HepG2 (cell line): ENCODE data around the gene OR2T8. TPM values are rescaled to one million over a fixed set of nuclear protein-coding genes. Genes with fewer than 3 reads are reported as not detected.

Experiments used
- ATAC-seq: fragments of 200-7000 bp; cut with Tn5 transposase; 3 replicates; pipeline ENCODE4 v1.9.1; 2020; ENCODE audit warnings: mild to moderate bottlenecking, moderate library complexity
- BruUV-seq: library from RNA; stranded (reverse); fragments of 400-500 nt; replicated peaks from 2 replicates; lab custom pipeline; 2021; lab: Mats Ljungman, UMichigan
- CTCF ChIA-PET: fragments of 300-600 bp; formaldehyde crosslinking; extraction: SDS; loops from one replicate; lab custom pipeline; 2021; ENCODE audit warnings: low total read pairs, inconsistent platforms, low intra/inter-chr PET ratio; lab: Yijun Ruan, JAX
- POLR2A ChIA-PET: fragments of 350-600 bp; sonication (Branson Sonifier 250); formaldehyde crosslinking; loops from one replicate; lab custom pipeline; 2020; ENCODE audit warnings: antibody characterized with exemption, inconsistent platforms; lab: Yijun Ruan, JAX
- DNase-seq: peaks from one replicate; pipeline ENCODE4 v3.0.0-alpha.2; 2015; ENCODE audit warnings: low spot score
- FAIRE-seq: peaks from 3 replicates; lab custom pipeline; 2011; peaks lifted over from hg19 to GRCh38; lab: Jason Lieb, UNC
- H2AFZ ChIP-seq: one replicate; pipeline ENCODE4 v1.6.1; 2011; ENCODE audit warnings: low read length, inconsistent platforms
- H3K27ac ChIP-seq: fragments of 300-600 bp; 3 replicates; pipeline ENCODE4 v1.8.0; 2011; ENCODE audit warnings: mixed run types, mild to moderate bottlenecking, mixed read lengths, low read length, inconsistent platforms; ENCODE audit not compliant: insufficient read depth; ENCODE audit errors: extremely low read length
- H3K27me3 ChIP-seq, 2 experiments: fragments of 200-600 bp in 1 of 2; 2 replicates in 1 of 2; 3 replicates in 1 of 2; pipeline versions ENCODE4 v1.6.0 to v1.8.0; 2011; ENCODE audit warnings: low read length in 2 of 2, mild to moderate bottlenecking in 2 of 2, moderate library complexity in 2 of 2, inconsistent platforms in 1 of 2; ENCODE audit not compliant: insufficient read depth in 2 of 2, control insufficient read depth in 1 of 2
- H3K36me3 ChIP-seq, 2 experiments: fragments of 200-600 bp in 1 of 2; replicated peaks in 1 of 2; 2 replicates in 1 of 2; 3 replicates in 1 of 2; pipeline versions ENCODE4 v1.5.1 to v1.8.0; 2011; ENCODE audit warnings: low read length in 2 of 2, inconsistent platforms in 1 of 2; ENCODE audit not compliant: insufficient read depth in 2 of 2, control insufficient read depth in 1 of 2
- H3K4me1 ChIP-seq: 2 replicates; pipeline ENCODE4 v1.5.1; 2012; ENCODE audit warnings: low read length, inconsistent platforms; ENCODE audit not compliant: insufficient read depth
- H3K4me2 ChIP-seq: 2 replicates; pipeline ENCODE4 v1.6.0; 2011; ENCODE audit warnings: low read depth, low read length, inconsistent platforms
- H3K4me3 ChIP-seq, 3 experiments: fragments of 200-600 bp in 1 of 3; sonication (generic), shearing (Covaris generic) in 1 of 3; replicated peaks in 1 of 3; 2 replicates each; pipeline ENCODE4 v1.5.1; 2011 to 2016; ENCODE audit warnings: low read length in 3 of 3, inconsistent platforms in 2 of 3, low read depth in 2 of 3, mild to moderate bottlenecking in 2 of 3, control low read depth in 1 of 3, mixed read lengths in 1 of 3; ENCODE audit not compliant: insufficient read depth in 1 of 3
- H3K79me2 ChIP-seq: one replicate; pipeline ENCODE4 v1.6.1; 2011; ENCODE audit warnings: low read length, inconsistent platforms; ENCODE audit not compliant: insufficient read depth
- H3K9ac ChIP-seq: 2 replicates; pipeline ENCODE4 v1.6.0; 2011; ENCODE audit warnings: mild to moderate bottlenecking, low read depth, low read length, inconsistent platforms; ENCODE audit not compliant: insufficient read depth
- H3K9me3 ChIP-seq: 2 replicates; pipeline ENCODE4 v1.5.1; 2012; ENCODE audit warnings: mild to moderate bottlenecking, low read length
- H4K20me1 ChIP-seq: 2 replicates; pipeline ENCODE4 v1.6.0; 2011; ENCODE audit warnings: inconsistent platforms, mild to moderate bottlenecking, low read length, moderate library complexity; ENCODE audit not compliant: insufficient read depth
- ATF1 ChIP-seq: IDR thresholded peaks from 2 replicates; pipeline ENCODE4 v1.6.1; 2016; ENCODE audit warnings: mild to moderate bottlenecking, control low read depth
- ATF5 ChIP-seq: sonication (generic); formaldehyde crosslinking; IDR thresholded peaks from 2 replicates; pipeline ENCODE4 v1.4.0; 2020; ENCODE audit warnings: mild to moderate bottlenecking, low read depth, missing genetic modification reagents
- BORCS8-MEF2B ChIP-seq: sonication (generic); formaldehyde crosslinking; IDR thresholded peaks from 2 replicates; pipeline ENCODE4 v1.8.0; 2022; ENCODE audit warnings: mild to moderate bottlenecking, missing genetic modification reagents
- DPF2 ChIP-seq: sonication (generic); formaldehyde crosslinking; IDR thresholded peaks from 2 replicates; pipeline ENCODE4 v1.4.0; 2020; ENCODE audit warnings: mild to moderate bottlenecking, low read depth, missing genetic modification reagents, borderline replicate concordance
- ELF3 ChIP-seq: IDR thresholded peaks from 2 replicates; pipeline ENCODE4 v1.6.1; 2016; ENCODE audit warnings: missing genetic modification reagents, missing compliant biosample characterization
- ERF ChIP-seq: IDR thresholded peaks from 2 replicates; pipeline ENCODE4 v1.6.1; 2018; ENCODE audit warnings: missing biosample characterization, missing genetic modification reagents
- GATAD2A ChIP-seq: IDR thresholded peaks from 2 replicates; pipeline ENCODE4 v1.6.1; 2016
- HINFP ChIP-seq: sonication (generic); formaldehyde crosslinking; IDR thresholded peaks from 2 replicates; pipeline ENCODE4 v1.4.0; 2020; ENCODE audit warnings: low read depth, mild to moderate bottlenecking, missing genetic modification reagents
- IKZF1 ChIP-seq: fragments of 450-650 bp; IDR thresholded peaks from 2 replicates; pipeline ENCODE4 v1.7.1; 2016
- ONECUT2 ChIP-seq: sonication (generic); formaldehyde crosslinking; IDR thresholded peaks from 2 replicates; pipeline ENCODE4 v1.4.0; 2020; ENCODE audit warnings: missing genetic modification reagents
- RARG ChIP-seq: sonication (generic); formaldehyde crosslinking; IDR thresholded peaks from 2 replicates; pipeline ENCODE4 v1.4.0; 2020; ENCODE audit warnings: low read depth, mild to moderate bottlenecking, missing genetic modification reagents
- ZFP36 ChIP-seq: fragments of 150-350 bp; IDR thresholded peaks from 2 replicates; pipeline ENCODE4 v1.6.1; 2018; ENCODE audit warnings: borderline replicate concordance, low read length, low read depth; ENCODE audit not compliant: partially characterized antibody
- ZNF292 ChIP-seq: sonication (generic); formaldehyde crosslinking; IDR thresholded peaks from 2 replicates; pipeline ENCODE4 v1.8.1; 2022; ENCODE audit warnings: mild to moderate bottlenecking, low read depth, missing genetic modification reagents, borderline replicate concordance
- ZNF343 ChIP-seq: sonication (generic); formaldehyde crosslinking; IDR thresholded peaks from 2 replicates; pipeline ENCODE4 v1.4.0; 2020; ENCODE audit warnings: mild to moderate bottlenecking, missing genetic modification reagents
- ZNF354B ChIP-seq: sonication (generic); formaldehyde crosslinking; IDR thresholded peaks from 2 replicates; pipeline ENCODE4 v1.8.0; 2022; ENCODE audit warnings: mild to moderate bottlenecking, missing genetic modification reagents
- ZNF362 ChIP-seq: sonication (generic); formaldehyde crosslinking; IDR thresholded peaks from 2 replicates; pipeline ENCODE4 v1.4.0; 2020; ENCODE audit warnings: missing genetic modification reagents, mild to moderate bottlenecking, borderline replicate concordance
- ZNF768 ChIP-seq: sonication (generic); formaldehyde crosslinking; IDR thresholded peaks from 2 replicates; pipeline ENCODE4 v1.4.0; 2020; ENCODE audit warnings: missing genetic modification reagents
- WGBS: methylation state at CpG from one replicate; pipeline ENCODE4 v1.1.6; 2017; ENCODE audit warnings: low lambda C conversion rate; 5-methylcytosine and 5-hydroxymethylcytosine counted together
- in situ Hi-C: cut with HindIII; loops from 2 replicates; pipeline ENCODE4 v1.10.0; 2017; ENCODE audit warnings: low pct_unique_long_range_greater_than_20kb; ENCODE audit not compliant: extremely low pct_ligation_motif_present
- intact Hi-C: fragments of 100-400 bp; cut with micrococcal nuclease; formaldehyde crosslinking; loops from one replicate; pipeline ENCODE4 v1.10.0; 2022; ENCODE audit not compliant: unreplicated experiment
- polyA plus RNA-seq, 8 experiments: library from polyadenylated mRNA; depleted of rRNA in 3 of 8; stranded (reverse) in 7 of 8; unstranded in 1 of 8; fragments of >200 nt; fragmentation: Illumina TruSeq in 4 of 8; extraction: Trizol in 4 of 8; gene quantifications; 2 replicates each; pipeline versions ENCODE4 v1.2.1 to v1.2.3, GENCODE V29; 2011 to 2016; ENCODE audit warnings: low read depth in 4 of 8, missing spikeins in 1 of 8, mixed read lengths in 1 of 8; ENCODE audit not compliant: insufficient read depth in 1 of 8
- total RNA-seq, 5 experiments: library from RNA; depleted of rRNA; stranded (reverse); fragments of >200 nt; fragmentation: Illumina TruSeq; extraction: Trizol; gene quantifications; 2 replicates each; pipeline ENCODE4 v1.2.3, GENCODE V29; 2016; ENCODE audit warnings: low read depth in 1 of 5
- TF ChIP-seq, protein P1 (sequence below): sonication (generic); formaldehyde crosslinking; IDR thresholded peaks from 2 replicates; pipeline ENCODE4 v1.5.1; 2020; ENCODE audit warnings: mild to moderate bottlenecking, missing genetic modification reagents, borderline replicate concordance
- TF ChIP-seq, protein P2 (sequence below): sonication (generic); formaldehyde crosslinking; IDR thresholded peaks from 2 replicates; pipeline ENCODE4 v1.8.1; 2023; ENCODE audit warnings: mild to moderate bottlenecking, missing genetic modification reagents, borderline replicate concordance

The OR2T8 gene
- total and polyA plus RNA-seq, 2 of the 13 experiments (the other 11 are each of a cell fraction or from before 2014, with no cell fraction given), result not detected

- TF ChIP-seq ZNF768 (CRISPR knock-in tag) (no peak), ERF (CRISPR knock-in tag) (no peak)
These were observed 43.0 kb downstream of the OR2T8 start (continued) for GRCh38 chr1:247962911-247963588.

DNA sequence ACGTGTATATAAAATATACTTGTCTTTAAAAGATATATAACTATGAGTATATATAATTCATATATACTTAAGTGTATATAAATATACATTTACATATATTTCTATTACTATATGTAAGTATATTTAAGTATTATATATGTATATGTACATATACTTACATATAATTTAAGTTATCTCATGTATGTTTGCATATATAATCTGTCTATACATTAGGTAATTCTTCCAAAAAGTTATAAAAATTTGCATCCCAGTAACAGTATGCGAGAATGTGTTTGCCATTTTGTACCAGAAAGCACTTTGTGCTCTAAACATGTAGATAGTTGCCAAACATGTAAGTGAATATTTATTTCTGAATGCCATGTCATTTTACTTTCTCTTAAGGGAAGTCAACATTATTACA is 44.9 kb downstream of the OR2T8 start, which contains the start of gene OR2AK2:
Gene OR2AK2 (plus strand): TSS at position 301 of the 400 bp plus-strand sequence. CDS start 144 bp downstream, outside the sequence.
- Histone ChIP-seq H3K27me3 (no peaks in the 10 kb centered on the region), H3K79me2 (no peaks in the 10 kb centered on the region), H3K4me2 (no peak within 1 kb of the TSS), H3K9me3 (peaks cover 61% of the 10 kb centered on the region), H3K4me3 (no peak within 1 kb of the TSS), H4K20me1 (no peaks in the 10 kb centered on the region), H2AFZ (no peak within 1 kb of the TSS), H3K9ac (no peak within 1 kb of the TSS), H3K4me1 (no peaks in the 10 kb centered on the region), H3K27ac (no peak within 1 kb of the TSS), H3K36me3 (no peaks in the 10 kb centered on the region)
- FAIRE-seq, result no peak
- TF ChIP-seq, protein P1, sequence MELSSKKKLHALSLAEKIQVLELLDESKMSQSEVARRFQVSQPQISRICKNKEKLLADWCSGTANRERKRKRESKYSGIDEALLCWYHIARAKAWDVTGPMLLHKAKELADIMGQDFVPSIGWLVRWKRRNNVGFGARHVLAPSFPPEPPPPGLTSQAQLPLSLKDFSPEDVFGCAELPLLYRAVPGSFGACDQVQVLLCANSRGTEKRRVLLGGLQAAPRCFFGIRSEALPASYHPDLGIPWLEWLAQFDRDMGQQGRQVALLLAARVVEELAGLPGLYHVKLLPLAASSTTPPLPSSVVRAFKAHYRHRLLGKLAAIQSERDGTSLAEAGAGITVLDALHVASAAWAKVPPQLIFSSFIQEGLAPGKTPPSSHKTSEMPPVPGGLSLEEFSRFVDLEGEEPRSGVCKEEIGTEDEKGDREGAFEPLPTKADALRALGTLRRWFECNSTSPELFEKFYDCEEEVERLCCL, result no peak
- TF ChIP-seq BORCS8-MEF2B (CRISPR knock-in tag) (no peak), ZNF343 (CRISPR knock-in tag) (no peak), ZNF292 (no peak), RARG (CRISPR knock-in tag) (no peak), IKZF1 (no peak), ZFP36 (no peak), ZNF354B (CRISPR knock-in tag) (no peak), ZNF362 (CRISPR knock-in tag) (no peak), ELF3 (CRISPR knock-in tag) (no peak), ATF5 (CRISPR knock-in tag) (no peak), HINFP (no peak), GATAD2A (no peak), DPF2 (CRISPR knock-in tag) (no peak), ATF1 (no peak), ONECUT2 (no peak)
- TF ChIP-seq, protein P2, sequence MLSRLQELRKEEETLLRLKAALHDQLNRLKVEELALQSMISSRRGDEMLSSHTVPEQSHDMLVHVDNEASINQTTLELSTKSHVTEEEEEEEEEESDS (CRISPR knock-in tag), result no peak
- POLR2A ChIA-PET, result no interaction called here
- WGBS, result 3% methylated on average over 2 of the region's 2 CpGs
- no peak for DNase-seq
- no peak for ATAC-seq
- in situ Hi-C loops (no loop called here), intact Hi-C loops (no loop called here)
- CTCF ChIA-PET, result no interaction called here
- BruUV-seq, result no TSS peak
